GM18909 (cell line): ENCODE measurements around the gene TSFM.
"Not testable (repeated sequence)": the region's sequence is repeated elsewhere in the genome, so short reads cannot be mapped to it uniquely, and the experiment has no call there.

ENCODE experiments used
- ATAC-seq: cut with Tn5 transposase; IDR thresholded peaks from one replicate; pipeline ENCODE4 v1.9.1; 2021; ENCODE audit warnings: mild to moderate bottlenecking; ENCODE audit not compliant: unreplicated experiment, poor library complexity

Gene TSFM

GRCh38 chr12:57811028-57811755 lies 28.6 kb downstream of the TSFM start:
- ATAC-seq, result no peak

DNA sequence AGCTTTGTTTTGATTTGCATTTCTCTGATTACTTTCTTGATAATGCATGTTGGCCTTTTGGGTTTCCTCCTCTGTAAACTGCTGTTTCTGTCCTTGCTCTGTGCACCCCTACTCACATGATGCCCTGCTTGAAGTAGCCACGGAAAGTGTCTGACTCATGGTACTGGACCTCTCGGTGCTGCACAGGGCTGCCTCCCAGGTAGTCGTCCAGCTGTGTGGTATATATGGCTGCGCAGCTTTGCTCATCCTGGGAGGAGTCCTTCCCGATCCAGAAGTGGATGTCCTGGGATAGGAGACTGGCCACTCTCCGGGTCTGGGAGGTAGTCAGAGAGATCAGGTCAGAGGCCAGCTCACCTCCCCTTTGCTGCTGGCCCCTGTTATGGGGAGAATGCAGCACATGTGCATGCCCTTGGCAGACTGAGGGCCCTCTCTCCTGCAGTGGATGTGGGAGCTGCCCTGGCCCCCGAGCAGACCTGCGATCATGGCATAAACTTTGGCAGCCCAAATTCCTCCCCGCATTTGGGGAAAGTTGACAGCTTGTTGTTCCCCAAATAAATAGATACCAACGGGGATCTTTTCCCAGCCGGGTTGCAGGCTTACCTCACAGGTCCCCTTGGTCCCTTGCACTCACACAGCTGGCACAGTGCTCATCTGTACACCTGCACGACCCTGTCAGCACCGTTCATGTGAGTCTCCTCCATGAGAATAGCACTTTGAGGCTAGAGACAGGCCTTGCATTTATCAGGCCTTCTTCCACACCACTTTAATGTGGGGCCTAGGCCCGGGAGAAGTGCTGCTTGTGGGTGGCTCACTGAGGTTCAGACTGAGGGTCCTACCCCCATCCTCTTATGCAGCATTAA lies 30.8 kb downstream of the TSFM start:
- no peak for ATAC-seq

GRCh38 chr12:57813971-57814772 lies 31.6 kb downstream of the TSFM start:
- no peak for ATAC-seq

DNA sequence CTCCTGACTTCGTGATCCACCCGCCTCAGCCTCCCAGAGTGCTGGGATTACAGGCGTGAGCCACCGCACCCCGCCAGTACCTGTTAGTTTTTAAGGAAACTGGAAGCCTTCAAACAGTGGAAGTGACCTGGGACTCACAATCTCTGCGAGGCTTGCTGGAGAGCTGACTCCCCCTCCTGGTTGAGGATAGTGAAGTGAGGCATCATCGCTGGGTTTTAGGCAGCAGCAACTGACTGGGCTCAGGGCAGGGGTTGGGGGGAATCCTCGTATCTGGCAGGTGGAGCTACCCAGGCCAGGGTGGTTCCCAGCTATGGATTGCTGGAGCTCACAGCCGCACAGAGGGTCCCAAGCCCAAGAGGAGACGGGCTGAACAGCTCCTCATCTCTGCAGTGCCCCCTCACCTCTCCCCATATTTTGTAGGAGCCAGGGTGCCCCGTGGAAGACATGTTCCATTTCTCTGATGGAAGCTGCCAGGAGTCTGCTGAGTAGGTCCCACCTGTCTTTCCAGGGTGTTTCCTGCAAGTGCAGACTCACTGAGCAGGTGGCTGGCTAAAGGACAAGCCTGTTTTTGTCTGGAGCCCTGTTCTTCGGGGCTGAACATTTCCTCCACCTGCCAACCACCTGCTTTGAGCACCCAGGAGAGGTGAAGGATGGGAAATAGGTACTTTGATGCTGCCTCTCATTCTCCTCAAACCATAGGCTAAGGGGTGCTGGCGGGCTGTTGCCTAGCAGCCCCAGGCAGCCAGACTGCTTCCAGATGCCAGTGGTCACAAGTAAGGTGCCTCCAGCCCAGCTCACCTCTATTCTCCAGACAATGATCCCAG lies 32.8 kb downstream of the TSFM start:
- ATAC-seq, result no peak

DNA sequence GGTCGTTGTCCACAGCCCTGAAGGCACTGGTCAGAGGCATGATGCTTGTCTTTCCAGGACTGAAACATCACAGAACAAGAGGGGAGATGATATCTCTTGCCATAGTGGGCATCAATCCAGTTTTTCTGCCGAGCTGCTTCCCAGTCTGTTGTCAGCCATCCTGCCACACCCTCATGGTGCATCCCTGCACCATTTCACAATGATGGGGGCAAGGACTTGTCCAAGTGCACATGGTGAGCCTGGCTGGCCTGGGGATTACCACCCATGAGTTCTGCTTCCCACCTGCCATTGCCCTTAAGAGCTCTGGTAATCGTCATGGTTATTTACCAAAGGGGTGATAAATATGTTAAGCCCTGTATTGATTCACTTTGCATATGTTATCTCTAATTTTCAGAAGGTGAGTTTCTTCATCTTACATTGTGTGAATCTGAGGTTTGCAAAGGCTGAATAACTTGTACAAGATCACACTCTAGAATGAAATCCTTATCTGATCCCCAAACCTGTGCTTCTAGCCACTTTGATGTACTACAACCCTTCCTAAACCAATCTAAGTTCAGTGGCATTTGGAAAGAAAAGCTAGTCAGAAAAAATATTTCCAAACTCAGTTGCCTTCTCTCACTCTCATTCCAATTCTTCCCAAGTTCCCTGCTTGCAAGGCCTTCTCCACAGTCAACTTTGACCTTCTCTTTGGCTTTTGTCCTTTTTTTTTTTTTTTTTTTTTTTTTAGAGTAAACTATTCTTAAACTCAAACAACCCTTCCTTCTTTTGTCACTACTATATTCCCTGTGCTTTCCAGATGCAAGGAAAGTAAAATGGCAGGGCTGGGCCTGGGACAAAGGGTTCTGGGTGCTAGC lies 33.6 kb downstream of the TSFM start:
- no peak for ATAC-seq

- no peak for ATAC-seq
These were observed 34.2 kb downstream of the TSFM start for GRCh38 chr12:57816855-57817151.

DNA sequence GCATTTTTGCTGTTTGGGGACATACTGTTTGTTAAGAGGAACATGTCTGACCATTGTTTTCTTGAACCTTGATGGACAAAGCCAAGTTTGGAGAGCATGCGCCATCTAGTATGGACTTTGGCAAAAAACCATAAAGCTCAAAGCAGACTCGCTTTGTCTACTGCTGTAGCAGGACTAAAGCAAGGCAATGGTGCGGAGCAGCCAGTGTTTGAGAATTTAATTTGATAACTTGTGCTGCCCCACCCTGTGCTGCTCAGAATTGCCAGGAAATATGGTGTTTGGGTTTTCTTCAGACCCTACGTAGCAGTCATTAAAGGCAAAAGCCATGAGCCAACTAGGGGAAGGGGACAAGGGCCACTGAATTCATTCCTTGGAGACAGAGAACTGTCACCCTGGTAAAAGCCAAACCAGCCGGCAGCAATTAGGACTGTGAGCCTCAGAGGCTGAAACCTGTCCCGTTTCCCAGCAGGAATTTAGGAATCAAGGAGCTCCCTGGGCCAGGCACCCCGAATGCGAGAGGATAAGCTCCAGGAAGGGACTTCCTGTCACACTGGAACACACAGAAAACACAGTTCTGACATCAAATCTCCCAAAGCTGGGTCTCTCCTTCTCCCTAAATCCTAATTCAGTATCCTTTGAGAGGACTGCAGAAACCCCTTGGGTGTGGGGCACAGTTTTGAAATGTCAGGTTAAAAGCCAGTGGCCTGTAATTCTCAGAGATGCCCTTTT lies 34.8 kb downstream of the TSFM start:
- no peak for ATAC-seq

- not testable (repeated sequence) for ATAC-seq
These were observed 35.4 kb downstream of the TSFM start for GRCh38 chr12:57817990-57818331.

DNA sequence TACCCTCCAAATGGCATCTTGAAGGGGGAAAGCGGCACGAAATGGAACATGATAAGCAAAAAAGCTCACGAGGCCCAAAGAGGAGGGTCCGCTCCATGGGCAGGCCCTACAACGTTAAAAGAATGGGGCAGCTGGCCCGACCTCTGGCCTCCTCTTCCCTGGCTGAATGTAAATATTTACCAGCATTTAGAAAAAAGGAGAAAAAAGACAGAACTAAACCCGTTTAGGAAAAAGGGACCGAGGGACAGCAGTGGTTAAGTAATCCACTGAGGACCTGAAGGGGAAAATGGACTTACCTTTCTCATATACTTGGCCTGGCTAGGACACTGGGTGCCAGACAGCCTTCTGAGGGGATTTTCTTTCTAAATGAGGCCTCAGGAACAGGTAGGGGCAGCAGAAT lies 37.5 kb downstream of the TSFM start:
- ATAC-seq, result not testable (repeated sequence)

GRCh38 chr12:57821015-57821414 lies 38.4 kb downstream of the TSFM start:
- not testable (repeated sequence) for ATAC-seq

DNA sequence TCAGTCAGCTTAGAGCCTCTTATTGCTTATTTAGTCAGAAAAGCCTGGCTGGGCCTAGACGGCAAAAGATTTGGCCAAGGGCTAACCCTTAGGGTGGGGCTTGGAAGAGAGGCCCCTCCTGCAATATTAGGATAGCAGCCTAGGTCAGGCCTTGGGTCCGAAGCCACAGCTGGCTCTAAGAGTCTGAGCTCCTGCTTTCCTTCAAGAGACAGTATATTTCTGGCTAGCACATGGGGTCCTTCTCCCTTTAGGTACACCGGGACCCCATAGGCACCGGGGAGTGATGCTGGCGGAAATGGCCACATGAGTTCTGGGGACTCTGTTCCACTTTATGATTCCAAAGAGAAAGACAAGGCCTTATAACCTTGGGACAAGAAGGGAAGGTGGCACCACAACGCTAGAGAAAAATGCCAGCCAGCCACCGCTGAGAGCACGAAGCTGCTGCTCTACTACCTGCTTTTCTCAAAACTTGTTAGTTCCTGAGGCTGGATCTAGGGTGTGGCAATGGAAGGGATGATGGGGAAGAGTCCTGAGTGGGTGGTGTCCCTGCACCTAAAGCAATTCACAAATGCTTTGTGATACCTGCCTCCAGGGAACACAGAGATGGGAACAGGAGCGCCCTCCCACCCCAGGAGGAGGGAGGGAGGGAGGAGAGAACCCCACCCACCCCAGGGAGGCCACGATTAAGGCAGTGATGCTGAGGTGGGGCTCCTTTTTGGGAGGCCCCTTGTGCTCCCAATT lies 39.1 kb downstream of the TSFM start:
- no peak for ATAC-seq

DNA sequence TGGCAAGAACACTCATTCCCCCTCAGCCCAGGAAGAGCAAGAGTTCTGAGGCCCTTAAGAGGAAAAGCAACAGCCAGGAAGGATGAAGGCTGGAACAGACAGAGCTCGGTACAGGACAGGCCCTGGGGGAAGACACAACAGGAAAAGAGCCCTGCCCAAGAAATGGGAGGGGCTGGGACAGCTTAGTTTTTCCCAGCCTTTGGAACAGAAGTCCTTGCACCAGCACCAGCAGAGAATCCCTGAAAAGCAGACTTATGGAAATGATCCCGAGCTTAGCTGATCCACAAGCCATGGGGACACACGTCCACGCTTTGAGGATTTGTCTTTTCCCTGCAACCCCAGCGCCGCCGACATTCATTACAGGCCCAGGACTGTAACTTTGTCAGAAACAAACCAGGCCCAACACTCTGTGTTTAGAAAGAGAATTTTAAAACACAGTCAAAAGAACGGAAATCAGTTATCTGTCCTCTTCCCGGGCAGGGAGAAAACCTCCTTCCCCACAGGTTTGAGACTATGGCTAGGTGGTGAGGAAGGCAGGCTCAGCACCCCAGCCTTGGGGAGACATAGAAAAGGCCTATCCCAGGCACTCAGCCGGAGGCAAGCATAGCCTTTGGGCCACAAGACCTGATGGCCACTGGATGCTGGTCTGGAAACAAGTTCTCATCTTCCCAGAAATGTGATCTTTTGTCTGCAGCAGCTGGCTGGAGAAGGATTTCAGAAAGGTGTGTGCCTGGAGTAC lies 40.0 kb downstream of the TSFM start:
- ATAC-seq, result no peak

GRCh38 chr12:57823131-57823907 lies 40.7 kb downstream of the TSFM start:
- no peak for ATAC-seq

GRCh38 chr12:57823908-57824640 lies 41.5 kb downstream of the TSFM start:
- ATAC-seq, result no peak

DNA sequence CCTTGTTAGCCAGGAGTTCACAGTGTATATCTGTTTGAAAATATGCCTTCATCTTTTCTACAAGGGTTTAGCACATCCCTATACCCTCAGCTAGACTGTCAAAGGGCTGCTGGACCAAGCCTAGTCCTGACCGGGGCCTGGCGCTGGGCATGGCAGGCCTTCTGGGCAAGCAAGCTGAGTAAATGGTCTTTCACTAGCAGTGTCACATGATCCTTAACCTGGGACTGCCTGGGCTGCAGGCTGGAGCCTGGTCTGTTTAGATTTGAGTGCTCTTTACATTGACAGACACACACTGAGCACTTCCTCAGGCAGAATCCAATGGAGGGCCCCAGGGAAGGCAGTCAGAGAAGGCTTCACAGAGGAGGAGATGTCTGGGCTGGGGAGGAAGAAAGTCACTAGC lies 42.9 kb downstream of the TSFM start:
- no peak for ATAC-seq

GRCh38 chr12:57826400-57826799 lies 43.8 kb downstream of the TSFM start:
- no peak for ATAC-seq
